SK-N-SH treated with all-trans-retinoic acid at 6 μM for 48 hours (cell line): Measurements from ENCODE around the gene NUP98.

Source experiments
- ATAC-seq: fragments of 200-7000 bp; cut with Tn5 transposase; 3 replicates; pipeline ENCODE4 v1.9.1; 2020; ENCODE audit warnings: mild to moderate bottlenecking, moderate library complexity
- ARNTL ChIP-seq: fragments of 450-650 bp; formaldehyde crosslinking; IDR thresholded peaks from 2 replicates; pipeline ENCODE4 v1.5.0; 2020; ENCODE audit warnings: low read depth, mild to moderate bottlenecking, moderate library complexity, borderline replicate concordance
- BACH2 ChIP-seq: fragments of 250-450 bp; sonication (Bioruptor Pico); IDR thresholded peaks from 2 replicates; pipeline ENCODE4 v1.9.0; 2021; ENCODE audit warnings: mild to moderate bottlenecking, borderline replicate concordance
- CSDC2 ChIP-seq: fragments of 250-450 bp; sonication (Bioruptor Pico); IDR thresholded peaks from 2 replicates; pipeline ENCODE4 v1.5.0; 2020; ENCODE audit warnings: mild to moderate bottlenecking, moderate library complexity
- ESRRG ChIP-seq: fragments of 250-450 bp; sonication (Bioruptor Pico); IDR thresholded peaks from 2 replicates; pipeline ENCODE4 v1.6.1; 2021; ENCODE audit warnings: mild to moderate bottlenecking
- GLIS3 ChIP-seq: fragments of 250-450 bp; sonication (Bioruptor Pico); IDR thresholded peaks from 2 replicates; pipeline ENCODE4 v1.5.0; 2020; ENCODE audit warnings: mild to moderate bottlenecking, moderate library complexity
- ISL1 ChIP-seq: fragments of 250-450 bp; sonication (Bioruptor Pico); IDR thresholded peaks from 2 replicates; pipeline ENCODE4 v2.1.2; 2022; ENCODE audit warnings: mild to moderate bottlenecking, moderate library complexity
- OSR1 ChIP-seq: fragments of 250-450 bp; sonication (Bioruptor Pico); IDR thresholded peaks from 2 replicates; pipeline ENCODE4 v1.8.0; 2022; ENCODE audit warnings: moderate library complexity, mild to moderate bottlenecking, inconsistent platforms
- RARB ChIP-seq: fragments of 250-450 bp; sonication (Bioruptor Pico); IDR thresholded peaks from 2 replicates; pipeline ENCODE4 v1.8.0; 2021; ENCODE audit warnings: mild to moderate bottlenecking, moderate library complexity
- SNAI2 ChIP-seq: fragments of 250-450 bp; sonication (Bioruptor Pico); IDR thresholded peaks from 2 replicates; pipeline ENCODE4 v1.5.0; 2020; ENCODE audit warnings: mild to moderate bottlenecking, moderate library complexity
- TCF4 ChIP-seq: fragments of 250-450 bp; sonication (Bioruptor Pico); IDR thresholded peaks from 2 replicates; pipeline ENCODE4 v1.8.0; 2021; ENCODE audit warnings: mild to moderate bottlenecking, moderate library complexity, borderline replicate concordance
- TOX ChIP-seq: fragments of 250-450 bp; sonication (Bioruptor Pico); IDR thresholded peaks from 2 replicates; pipeline ENCODE4 v1.8.0; 2021; ENCODE audit warnings: mild to moderate bottlenecking, moderate library complexity, borderline replicate concordance
- ZFP3 ChIP-seq: fragments of 250-450 bp; sonication (Bioruptor Pico); IDR thresholded peaks from 2 replicates; pipeline ENCODE4 v1.5.0; 2020; ENCODE audit warnings: mild to moderate bottlenecking, moderate library complexity
- ZFP30 ChIP-seq: fragments of 450-650 bp; formaldehyde crosslinking; IDR thresholded peaks from 2 replicates; pipeline ENCODE4 v1.5.0; 2022; ENCODE audit warnings: mild to moderate bottlenecking, moderate library complexity
- ZNF565 ChIP-seq: fragments of 450-650 bp; formaldehyde crosslinking; conservative IDR thresholded peaks from 2 replicates; pipeline ENCODE4 v1.5.0; 2020; ENCODE audit warnings: low read depth, mild to moderate bottlenecking, moderate library complexity
- ZNF70 ChIP-seq: fragments of 450-650 bp; formaldehyde crosslinking; IDR thresholded peaks from 2 replicates; pipeline ENCODE4 v1.5.0; 2020; ENCODE audit warnings: mild to moderate bottlenecking, moderate library complexity
- ZNF8 ChIP-seq: fragments of 450-650 bp; formaldehyde crosslinking; IDR thresholded peaks from 2 replicates; pipeline ENCODE4 v1.5.0; 2020; ENCODE audit warnings: mild to moderate bottlenecking, moderate library complexity
- TF ChIP-seq, protein P1 (sequence below): fragments of 250-450 bp; sonication (Bioruptor Pico); IDR thresholded peaks from 2 replicates; pipeline ENCODE4 v1.5.0; 2020; ENCODE audit warnings: mild to moderate bottlenecking, moderate library complexity
- TF ChIP-seq, protein P2 (sequence below): fragments of 250-450 bp; sonication (Bioruptor Pico); IDR thresholded peaks from 2 replicates; pipeline ENCODE4 v1.5.1; 2020; ENCODE audit warnings: low read depth, mild to moderate bottlenecking, moderate library complexity
- TF ChIP-seq, protein P3 (sequence below): fragments of 250-450 bp; sonication (Bioruptor Pico); IDR thresholded peaks from 2 replicates; pipeline ENCODE4 v1.8.0; 2020; ENCODE audit warnings: mild to moderate bottlenecking, moderate library complexity, borderline replicate concordance
- TF ChIP-seq, protein P4 (sequence below): fragments of 250-450 bp; sonication (Bioruptor Pico); IDR thresholded peaks from 2 replicates; pipeline ENCODE4 v1.5.1; 2021; ENCODE audit warnings: mild to moderate bottlenecking, moderate library complexity

The NUP98 gene

DNA sequence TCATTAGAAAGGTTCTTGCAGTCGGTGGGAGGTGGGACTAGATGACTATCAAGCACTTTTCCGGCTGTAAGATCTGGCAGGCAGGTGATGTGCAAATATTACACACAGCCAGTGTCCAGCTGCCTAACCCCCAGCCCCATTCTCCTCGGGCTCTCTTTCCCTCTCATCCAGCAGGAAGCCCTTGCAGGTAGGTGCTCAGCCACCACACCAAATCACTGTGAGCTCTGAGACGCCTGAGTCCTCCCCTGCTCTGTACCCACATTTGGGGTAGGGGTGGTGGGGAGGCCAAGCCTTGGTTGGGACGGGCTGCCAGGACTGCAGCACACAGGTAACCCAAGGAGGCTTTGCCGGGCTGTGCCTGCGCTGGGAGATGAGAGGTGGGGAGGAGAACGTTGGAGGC lies 156.2 kb downstream of the NUP98 start (continued):
- TF ChIP-seq, protein P1, sequence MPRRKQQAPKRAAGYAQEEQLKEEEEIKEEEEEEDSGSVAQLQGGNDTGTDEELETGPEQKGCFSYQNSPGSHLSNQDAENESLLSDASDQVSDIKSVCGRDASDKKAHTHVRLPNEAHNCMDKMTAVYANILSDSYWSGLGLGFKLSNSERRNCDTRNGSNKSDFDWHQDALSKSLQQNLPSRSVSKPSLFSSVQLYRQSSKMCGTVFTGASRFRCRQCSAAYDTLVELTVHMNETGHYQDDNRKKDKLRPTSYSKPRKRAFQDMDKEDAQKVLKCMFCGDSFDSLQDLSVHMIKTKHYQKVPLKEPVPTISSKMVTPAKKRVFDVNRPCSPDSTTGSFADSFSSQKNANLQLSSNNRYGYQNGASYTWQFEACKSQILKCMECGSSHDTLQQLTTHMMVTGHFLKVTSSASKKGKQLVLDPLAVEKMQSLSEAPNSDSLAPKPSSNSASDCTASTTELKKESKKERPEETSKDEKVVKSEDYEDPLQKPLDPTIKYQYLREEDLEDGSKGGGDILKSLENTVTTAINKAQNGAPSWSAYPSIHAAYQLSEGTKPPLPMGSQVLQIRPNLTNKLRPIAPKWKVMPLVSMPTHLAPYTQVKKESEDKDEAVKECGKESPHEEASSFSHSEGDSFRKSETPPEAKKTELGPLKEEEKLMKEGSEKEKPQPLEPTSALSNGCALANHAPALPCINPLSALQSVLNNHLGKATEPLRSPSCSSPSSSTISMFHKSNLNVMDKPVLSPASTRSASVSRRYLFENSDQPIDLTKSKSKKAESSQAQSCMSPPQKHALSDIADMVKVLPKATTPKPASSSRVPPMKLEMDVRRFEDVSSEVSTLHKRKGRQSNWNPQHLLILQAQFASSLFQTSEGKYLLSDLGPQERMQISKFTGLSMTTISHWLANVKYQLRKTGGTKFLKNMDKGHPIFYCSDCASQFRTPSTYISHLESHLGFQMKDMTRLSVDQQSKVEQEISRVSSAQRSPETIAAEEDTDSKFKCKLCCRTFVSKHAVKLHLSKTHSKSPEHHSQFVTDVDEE (CRISPR knock-in tag), result no peak
- TF ChIP-seq ZFP30 (CRISPR knock-in tag) (no peak), TCF4 (CRISPR knock-in tag) (no peak), ESRRG (no peak)

DNA sequence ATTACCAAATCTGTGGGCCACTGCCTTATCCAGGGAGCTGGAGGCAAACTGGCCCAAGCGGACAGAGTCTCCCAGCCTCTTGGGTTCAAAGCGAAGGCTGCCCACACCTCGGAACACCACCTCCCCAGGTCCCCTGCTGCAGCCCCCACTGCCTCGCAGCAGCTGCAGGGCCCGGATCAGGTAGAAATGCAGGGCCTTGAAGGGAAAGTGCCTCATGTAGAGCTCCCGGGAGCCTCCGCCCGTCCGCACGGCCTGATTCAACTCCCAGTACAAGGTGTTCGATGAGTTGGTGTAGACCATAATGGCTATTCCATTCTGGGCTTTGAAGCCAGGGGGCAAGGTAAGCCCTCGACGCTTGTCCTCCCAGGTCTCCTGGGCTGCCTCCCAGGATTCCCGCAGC lies 157.5 kb downstream of the NUP98 start:
- no peak for ATAC-seq
- TF ChIP-seq TCF4 (CRISPR knock-in tag) (no peak), SNAI2 (no peak)
- TF ChIP-seq, protein P2, sequence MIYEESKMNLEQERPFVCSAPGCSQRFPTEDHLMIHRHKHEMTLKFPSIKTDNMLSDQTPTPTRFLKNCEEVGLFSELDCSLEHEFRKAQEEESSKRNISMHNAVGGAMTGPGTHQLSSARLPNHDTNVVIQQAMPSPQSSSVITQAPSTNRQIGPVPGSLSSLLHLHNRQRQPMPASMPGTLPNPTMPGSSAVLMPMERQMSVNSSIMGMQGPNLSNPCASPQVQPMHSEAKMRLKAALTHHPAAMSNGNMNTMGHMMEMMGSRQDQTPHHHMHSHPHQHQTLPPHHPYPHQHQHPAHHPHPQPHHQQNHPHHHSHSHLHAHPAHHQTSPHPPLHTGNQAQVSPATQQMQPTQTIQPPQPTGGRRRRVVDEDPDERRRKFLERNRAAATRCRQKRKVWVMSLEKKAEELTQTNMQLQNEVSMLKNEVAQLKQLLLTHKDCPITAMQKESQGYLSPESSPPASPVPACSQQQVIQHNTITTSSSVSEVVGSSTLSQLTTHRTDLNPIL (CRISPR knock-in tag), result no peak

DNA sequence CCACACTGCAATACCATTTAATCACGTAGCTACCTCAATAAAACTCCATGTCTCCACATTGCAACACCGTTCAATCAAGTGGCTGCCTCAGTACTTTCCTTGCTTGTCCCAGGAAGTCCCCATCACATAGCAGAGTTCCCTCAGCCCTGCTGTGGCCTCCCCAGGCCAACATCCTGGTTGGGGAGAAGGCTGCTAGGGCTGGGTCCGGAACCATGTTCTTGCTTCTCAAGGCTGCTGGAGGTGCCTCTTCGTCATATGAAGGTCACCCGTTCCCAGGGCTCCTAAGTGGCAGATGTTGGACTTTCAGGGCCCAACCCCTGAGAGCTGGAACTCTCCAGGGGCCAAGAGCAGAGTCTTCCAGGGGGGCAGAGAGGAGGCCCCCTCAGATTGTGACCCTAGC lies 158.8 kb downstream of the NUP98 start:
- TF ChIP-seq OSR1 (CRISPR knock-in tag), result no peak
- no peak for TF ChIP-seq ZFP30 (CRISPR knock-in tag)
- TF ChIP-seq, protein P3, sequence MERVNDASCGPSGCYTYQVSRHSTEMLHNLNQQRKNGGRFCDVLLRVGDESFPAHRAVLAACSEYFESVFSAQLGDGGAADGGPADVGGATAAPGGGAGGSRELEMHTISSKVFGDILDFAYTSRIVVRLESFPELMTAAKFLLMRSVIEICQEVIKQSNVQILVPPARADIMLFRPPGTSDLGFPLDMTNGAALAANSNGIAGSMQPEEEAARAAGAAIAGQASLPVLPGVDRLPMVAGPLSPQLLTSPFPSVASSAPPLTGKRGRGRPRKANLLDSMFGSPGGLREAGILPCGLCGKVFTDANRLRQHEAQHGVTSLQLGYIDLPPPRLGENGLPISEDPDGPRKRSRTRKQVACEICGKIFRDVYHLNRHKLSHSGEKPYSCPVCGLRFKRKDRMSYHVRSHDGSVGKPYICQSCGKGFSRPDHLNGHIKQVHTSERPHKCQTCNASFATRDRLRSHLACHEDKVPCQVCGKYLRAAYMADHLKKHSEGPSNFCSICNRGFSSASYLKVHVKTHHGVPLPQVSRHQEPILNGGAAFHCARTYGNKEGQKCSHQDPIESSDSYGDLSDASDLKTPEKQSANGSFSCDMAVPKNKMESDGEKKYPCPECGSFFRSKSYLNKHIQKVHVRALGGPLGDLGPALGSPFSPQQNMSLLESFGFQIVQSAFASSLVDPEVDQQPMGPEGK (CRISPR knock-in tag), result no peak
- TF ChIP-seq ESRRG, result no peak
- no peak for TF ChIP-seq TOX
- no peak for TF ChIP-seq CSDC2 (CRISPR knock-in tag)
- no peak for TF ChIP-seq ZFP3 (CRISPR knock-in tag)
- TF ChIP-seq ARNTL (CRISPR knock-in tag), result no peak
- TF ChIP-seq GLIS3 (CRISPR knock-in tag), result no peak
- TF ChIP-seq ZNF70 (CRISPR knock-in tag), result no peak
- no peak for TF ChIP-seq ZNF8
- TF ChIP-seq RARB (CRISPR knock-in tag), result no peak
- no peak for TF ChIP-seq ISL1 (CRISPR knock-in tag)
- TF ChIP-seq SNAI2, result no peak
- TF ChIP-seq, protein P4, sequence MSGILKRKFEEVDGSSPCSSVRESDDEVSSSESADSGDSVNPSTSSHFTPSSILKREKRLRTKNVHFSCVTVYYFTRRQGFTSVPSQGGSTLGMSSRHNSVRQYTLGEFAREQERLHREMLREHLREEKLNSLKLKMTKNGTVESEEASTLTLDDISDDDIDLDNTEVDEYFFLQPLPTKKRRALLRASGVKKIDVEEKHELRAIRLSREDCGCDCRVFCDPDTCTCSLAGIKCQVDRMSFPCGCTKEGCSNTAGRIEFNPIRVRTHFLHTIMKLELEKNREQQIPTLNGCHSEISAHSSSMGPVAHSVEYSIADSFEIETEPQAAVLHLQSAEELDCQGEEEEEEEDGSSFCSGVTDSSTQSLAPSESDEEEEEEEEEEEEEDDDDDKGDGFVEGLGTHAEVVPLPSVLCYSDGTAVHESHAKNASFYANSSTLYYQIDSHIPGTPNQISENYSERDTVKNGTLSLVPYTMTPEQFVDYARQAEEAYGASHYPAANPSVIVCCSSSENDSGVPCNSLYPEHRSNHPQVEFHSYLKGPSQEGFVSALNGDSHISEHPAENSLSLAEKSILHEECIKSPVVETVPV (CRISPR knock-in tag), result no peak
- no peak for ATAC-seq

DNA sequence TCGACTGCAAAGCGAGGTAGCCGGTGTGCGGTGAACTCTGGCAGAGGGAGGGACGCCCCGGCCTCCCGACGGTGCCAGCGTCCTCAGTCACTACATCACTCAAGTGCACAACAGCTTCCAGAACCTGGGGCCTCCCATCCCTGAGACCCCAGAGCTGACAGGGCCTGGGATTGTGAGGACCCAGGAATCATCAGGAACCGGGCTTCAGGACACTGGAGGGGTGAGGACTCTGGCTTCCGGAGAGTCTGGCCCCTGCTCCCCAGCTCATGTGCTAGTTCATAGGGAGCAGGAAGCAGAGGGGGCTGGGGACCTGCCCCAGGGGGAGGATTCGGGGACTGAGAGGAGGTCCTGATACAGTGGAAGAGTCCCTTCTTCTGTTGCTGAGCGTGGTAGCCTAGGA lies 160.2 kb downstream of the NUP98 start:
- no peak for TF ChIP-seq ESRRG
- TF ChIP-seq, protein P4 (CRISPR knock-in tag), result no peak
- TF ChIP-seq, protein P3 (CRISPR knock-in tag), result no peak
- no peak for TF ChIP-seq ZNF565
- no peak for TF ChIP-seq TOX
- no peak for TF ChIP-seq ZFP30 (CRISPR knock-in tag)
- TF ChIP-seq, protein P1 (CRISPR knock-in tag), result no peak
- TF ChIP-seq ISL1 (CRISPR knock-in tag), result no peak
- TF ChIP-seq OSR1 (CRISPR knock-in tag), result no peak
- TF ChIP-seq ZNF70 (CRISPR knock-in tag), result no peak
- no peak for TF ChIP-seq SNAI2
- TF ChIP-seq BACH2 (CRISPR knock-in tag), result no peak
- no peak for ATAC-seq
